Lower leg skin (tissue), 4 donors: ENCODE measurements around the gene PLCD3. TPM values are rescaled to one million over a fixed set of nuclear protein-coding genes. Genes with fewer than 3 reads are reported as not detected.

Experiments
- DNase-seq, 2 donors: peaks; one replicate each; pipeline ENCODE4 v3.0.0-alpha.2; 2019; ENCODE audit warnings: low spot score in 2 of 2
- H3K4me3 ChIP-seq: fragments of 200-600 bp; sonication (generic); 2 replicates; pipeline ENCODE4 v1.5.1; 2017; ENCODE audit warnings: mild to moderate bottlenecking, low read depth; ENCODE audit not compliant: poor library complexity, severe bottlenecking
- CTCF ChIP-seq, 3 donors: fragments of 450-650 bp; IDR thresholded peaks; one replicate each; pipeline ENCODE4 v1.5.1; 2016; ENCODE audit warnings: antibody characterized with exemption in 3 of 3, mild to moderate bottlenecking in 3 of 3, moderate library complexity in 2 of 3
- POLR2A ChIP-seq, 2 donors: fragments of 450-650 bp; IDR thresholded peaks; one replicate each; pipeline ENCODE4 v1.6.1; 2016 to 2017; ENCODE audit warnings: antibody characterized with exemption in 2 of 2, mild to moderate bottlenecking in 1 of 2, moderate library complexity in 1 of 2
- WGBS, 2 donors: methylation state at CpG; one replicate each; pipeline ENCODE4 v1.1.5; 2018; 5-methylcytosine and 5-hydroxymethylcytosine counted together
- intact Hi-C: fragments of 100-400 bp; cut with DNase I; formaldehyde crosslinking; loops from one replicate; pipeline ENCODE4 v1.15.0; 2023; ENCODE audit warnings: low total_unique reads
- total RNA-seq, 4 donors: library from RNA; depleted of rRNA; stranded (reverse); fragments of >200 nt; gene quantifications; one replicate each; pipeline ENCODE4 v1.1.0, GENCODE V29; 2016

PLCD3 gene
- total RNA-seq, 4 donors from 2014 or later, result 65.7 to 180 (median 105) TPM

- TF ChIP-seq POLR2A (IDR thresholded peaks at IDR 0.05) (no peak), CTCF (IDR thresholded peaks at IDR 0.05) (no peak)
- intact Hi-C loops, result no loop called here
- no peak for DNase-seq
- H3K4me3 ChIP-seq, result no peak overlapping the region
- WGBS, 2 donors, result 81 to 91% methylated on average over 8 to 9 of the region's 10 CpGs
Observed at GRCh38 chr17:45116434-45117016, 15.8 kb downstream of the PLCD3 start.

GRCh38 chr17:45115871-45116270 is 16.4 kb downstream of the PLCD3 start:
- DNase-seq, result no peak
- H3K4me3 ChIP-seq, result no peak overlapping the region
- intact Hi-C loops, result no loop called here
- 84 to 88% methylated on average over 11 of the region's 11 CpGs for WGBS, 2 donors
- TF ChIP-seq CTCF (IDR thresholded peaks at IDR 0.05), result no peak
- no peak for TF ChIP-seq POLR2A (IDR thresholded peaks at IDR 0.05)

GRCh38 chr17:45115015-45115625 is 17.2 kb downstream of the PLCD3 start:
- no peak overlapping the region for H3K4me3 ChIP-seq
- intact Hi-C loops, result no loop called here
- no peak for TF ChIP-seq CTCF (IDR thresholded peaks at IDR 0.05)
- TF ChIP-seq POLR2A (IDR thresholded peaks at IDR 0.05), result no peak
- WGBS, 2 donors, result 91% methylated on average over 26 of the region's 26 CpGs
- DNase-seq, result no peak

GRCh38 chr17:45114117-45114932 is 18.0 kb downstream of the PLCD3 start:
- WGBS, 2 donors, result 75 to 86% methylated on average over 17 to 19 of the region's 19 CpGs
- intact Hi-C loops, result no loop called here

GRCh38 chr17:45113424-45113754 is 18.9 kb downstream of the PLCD3 start:
- TF ChIP-seq CTCF (IDR thresholded peaks at IDR 0.05), result no peak
- TF ChIP-seq POLR2A (IDR thresholded peaks at IDR 0.05), result no peak
- 91 to 93% methylated on average over 9 of the region's 9 CpGs for WGBS, 2 donors
- no peak for DNase-seq
- H3K4me3 ChIP-seq, result no peak overlapping the region
- intact Hi-C loops, result no loop called here

More at GRCh38 chr17:45114117-45114932, 18.0 kb downstream of the PLCD3 start:
- no peak overlapping the region for H3K4me3 ChIP-seq
- no peak for DNase-seq
- TF ChIP-seq POLR2A (IDR thresholded peaks at IDR 0.05) (no peak), CTCF (IDR thresholded peaks at IDR 0.05) (no peak)
